Measurements from ENCODE around the gene AAGAB.

GRCh38 chr15:67208396-67208795, 46.1 kb downstream of the AAGAB start:
- TF ChIP-seq EP300 (IDR thresholded peaks at IDR 0.05) (no peak), CTCF (IDR thresholded peaks at IDR 0.05) (no peak), POLR2A (IDR thresholded peaks at IDR 0.05) (no peak)

Data from gastroesophageal sphincter (tissue), 3 donors.